AG10803 (cell line): ENCODE results near the gene LGALS3.

ENCODE experiments used
- DNase-seq: peaks from one replicate; pipeline ENCODE4 v3.0.0; 2010; ENCODE audit warnings: low read depth
- H3K4me3 ChIP-seq: 2 replicates; pipeline ENCODE4 v1.5.1; 2011; ENCODE audit warnings: mild to moderate bottlenecking, low read length, control low read depth
- TF ChIP-seq, protein P1 (sequence below): conservative IDR thresholded peaks from 2 replicates; pipeline ENCODE4 v1.5.1; 2011; ENCODE audit warnings: mild to moderate bottlenecking, low read length, control low read depth, inconsistent platforms

The LGALS3 gene

DNA sequence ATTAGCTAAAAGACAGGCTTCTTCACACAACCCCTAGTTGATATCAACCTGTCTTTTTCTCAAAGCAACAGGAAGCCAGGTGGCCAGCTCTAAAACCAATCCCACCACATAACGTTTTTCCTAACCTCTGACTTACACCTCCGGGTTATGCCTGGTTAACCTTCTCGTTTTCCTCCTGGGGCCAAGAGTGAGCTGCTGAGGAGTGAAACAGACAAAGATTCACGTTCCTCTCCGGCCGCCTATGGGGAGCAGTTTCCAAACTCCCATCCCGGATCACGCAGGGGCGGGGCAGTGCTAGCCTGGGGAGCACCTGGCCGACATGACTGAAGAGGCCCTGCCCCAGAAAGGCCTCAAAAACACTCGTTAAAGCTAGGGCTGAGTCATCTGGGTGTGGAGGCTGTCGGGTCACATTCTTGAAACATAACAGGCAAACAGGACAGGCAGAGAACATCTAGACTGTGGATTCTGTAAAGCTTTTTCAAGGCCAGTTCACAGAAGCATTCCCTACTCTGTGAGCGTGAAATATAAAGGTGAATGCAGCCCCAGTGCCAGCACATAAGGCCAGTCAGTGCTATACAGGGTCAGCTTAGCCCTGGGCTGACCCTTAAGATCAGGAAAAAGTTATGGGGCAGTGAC, 25.9 kb upstream of the LGALS3 start:
- TF ChIP-seq, protein P1, sequence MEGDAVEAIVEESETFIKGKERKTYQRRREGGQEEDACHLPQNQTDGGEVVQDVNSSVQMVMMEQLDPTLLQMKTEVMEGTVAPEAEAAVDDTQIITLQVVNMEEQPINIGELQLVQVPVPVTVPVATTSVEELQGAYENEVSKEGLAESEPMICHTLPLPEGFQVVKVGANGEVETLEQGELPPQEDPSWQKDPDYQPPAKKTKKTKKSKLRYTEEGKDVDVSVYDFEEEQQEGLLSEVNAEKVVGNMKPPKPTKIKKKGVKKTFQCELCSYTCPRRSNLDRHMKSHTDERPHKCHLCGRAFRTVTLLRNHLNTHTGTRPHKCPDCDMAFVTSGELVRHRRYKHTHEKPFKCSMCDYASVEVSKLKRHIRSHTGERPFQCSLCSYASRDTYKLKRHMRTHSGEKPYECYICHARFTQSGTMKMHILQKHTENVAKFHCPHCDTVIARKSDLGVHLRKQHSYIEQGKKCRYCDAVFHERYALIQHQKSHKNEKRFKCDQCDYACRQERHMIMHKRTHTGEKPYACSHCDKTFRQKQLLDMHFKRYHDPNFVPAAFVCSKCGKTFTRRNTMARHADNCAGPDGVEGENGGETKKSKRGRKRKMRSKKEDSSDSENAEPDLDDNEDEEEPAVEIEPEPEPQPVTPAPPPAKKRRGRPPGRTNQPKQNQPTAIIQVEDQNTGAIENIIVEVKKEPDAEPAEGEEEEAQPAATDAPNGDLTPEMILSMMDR, result no peak
- DNase-seq, result peak; percentile 96
- peak overlapping the region; percentile 46 for H3K4me3 ChIP-seq

DNA sequence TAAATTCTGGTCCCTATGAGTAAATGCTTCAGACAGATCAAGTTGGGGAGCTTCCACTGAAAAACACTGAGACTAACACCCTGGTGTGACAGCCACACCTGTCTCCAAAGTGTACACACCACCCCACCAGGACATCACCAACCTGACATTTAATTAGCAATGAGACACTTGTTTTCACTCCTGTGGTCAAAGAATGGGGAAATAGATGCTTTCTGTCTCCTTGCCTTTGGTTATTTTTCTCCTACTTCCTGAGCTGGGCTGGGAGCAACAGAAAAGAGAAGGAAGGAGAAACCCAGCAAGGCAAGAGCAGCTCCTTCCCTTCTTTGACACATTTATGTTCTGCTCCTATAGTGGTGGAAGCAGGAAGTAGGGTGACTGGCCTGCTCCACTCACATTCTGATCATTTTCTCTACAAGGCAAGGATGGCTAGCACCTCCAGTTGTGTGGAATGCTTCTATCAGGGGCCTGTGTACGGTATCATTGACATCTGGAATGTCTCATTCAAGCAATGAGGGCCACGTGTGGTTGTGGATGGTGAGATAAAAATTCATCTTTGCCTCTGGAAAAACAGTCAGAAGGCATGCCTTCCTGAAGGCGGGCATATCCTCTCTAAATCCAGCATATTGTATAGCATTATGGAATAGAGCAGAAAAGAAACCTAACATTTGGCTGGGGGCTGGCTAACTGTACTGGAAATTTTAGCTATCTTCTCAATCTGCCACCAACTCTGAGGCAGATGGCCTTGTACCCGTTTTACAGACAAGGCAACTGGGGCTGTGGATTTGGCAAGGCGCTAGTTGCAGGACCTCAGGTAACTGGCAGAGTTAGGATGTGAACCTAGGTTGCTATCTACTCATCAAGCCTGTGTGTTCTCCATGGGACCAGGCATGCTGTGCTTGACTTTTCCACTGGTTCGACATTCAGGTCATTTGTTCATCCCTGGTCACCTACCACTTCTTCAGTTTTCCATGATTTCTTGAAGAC, 24.8 kb upstream of the LGALS3 start:
- no peak overlapping the region for H3K4me3 ChIP-seq
- TF ChIP-seq, protein P1, result no peak
- DNase-seq, result no peak

DNA sequence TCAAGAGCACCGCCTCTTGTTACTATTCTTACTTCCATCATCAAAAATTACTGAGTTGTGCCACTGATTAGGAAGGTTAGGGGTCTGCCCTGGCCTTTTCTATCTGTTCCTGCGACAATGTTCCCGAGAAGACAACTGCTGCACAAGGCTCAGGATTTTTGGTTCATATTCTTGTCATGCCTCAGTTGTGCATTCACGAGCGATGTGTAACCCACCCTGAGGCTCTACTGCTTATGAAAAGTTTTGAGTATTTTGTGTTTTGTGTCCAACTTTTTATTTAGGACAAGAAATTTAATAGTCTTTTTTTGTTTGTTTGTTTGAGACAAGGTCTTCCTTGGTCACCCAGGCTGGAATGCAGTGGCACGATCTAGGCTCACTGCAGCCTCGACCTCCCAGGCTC, 23.1 kb upstream of the LGALS3 start:
- DNase-seq, result no peak
- no peak overlapping the region for H3K4me3 ChIP-seq
- TF ChIP-seq, protein P1, result no peak

DNA sequence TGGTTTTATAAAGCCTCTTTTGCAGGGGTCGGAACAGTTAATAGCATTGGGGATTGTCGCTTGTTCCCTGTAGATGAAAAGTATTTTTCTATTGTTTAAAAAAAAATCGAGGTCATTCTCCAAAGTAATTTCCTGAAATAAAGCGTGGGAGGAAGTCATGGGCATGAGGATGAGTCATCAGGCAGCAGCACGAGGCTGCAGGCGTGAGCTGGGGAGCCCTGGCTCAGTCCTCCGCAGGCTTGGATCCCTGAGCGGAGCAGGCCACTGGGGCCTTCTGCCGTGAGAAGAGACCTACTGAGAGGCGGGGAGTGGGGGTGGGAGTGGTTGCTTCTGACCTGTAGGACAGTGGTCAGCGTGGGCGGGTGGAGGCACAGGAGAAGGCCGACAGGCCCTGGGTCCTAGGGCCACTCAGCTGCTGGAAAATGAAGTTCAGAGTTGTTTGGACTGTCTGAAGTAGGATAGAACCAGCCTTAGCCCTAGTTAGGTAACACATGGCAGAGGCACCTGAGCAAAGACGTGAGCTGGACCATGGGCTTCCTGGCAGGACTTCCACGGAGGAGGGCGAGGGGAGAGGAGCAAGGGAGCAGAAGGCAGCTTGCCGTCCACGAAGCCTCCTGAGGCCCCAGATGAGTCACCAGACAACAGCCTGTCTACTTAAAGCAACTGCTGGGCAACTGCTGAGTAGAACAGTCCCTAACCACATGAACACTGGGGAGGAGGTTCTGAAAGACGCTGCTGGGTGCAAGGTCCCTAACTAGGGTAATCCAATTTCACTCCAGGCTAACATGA, 21.1 kb upstream of the LGALS3 start:
- H3K4me3 ChIP-seq, result peak overlapping the region; percentile 28
- DNase-seq, result peak; percentile 98
- TF ChIP-seq, protein P1, result no peak

DNA sequence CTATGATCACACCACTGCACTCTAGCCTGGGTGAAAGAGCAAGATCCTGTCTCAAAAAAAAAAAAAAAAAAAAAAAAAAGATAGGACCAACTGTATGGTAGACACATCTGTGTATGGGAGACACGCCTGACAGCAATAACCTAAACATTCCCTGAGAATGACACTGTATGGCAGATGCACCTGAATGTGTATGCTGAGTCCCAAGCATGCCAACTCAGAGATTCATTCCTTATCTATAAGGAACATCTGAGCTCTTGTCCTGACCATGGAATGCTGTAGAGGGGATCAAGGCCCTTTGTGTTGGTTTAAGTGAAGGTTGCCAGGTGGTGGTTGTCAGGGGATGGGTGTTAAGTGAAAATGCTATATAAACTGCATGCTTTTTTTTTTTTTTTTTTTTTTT, 19.2 kb upstream of the LGALS3 start:
- no peak for DNase-seq
- TF ChIP-seq, protein P1, result no peak

DNA sequence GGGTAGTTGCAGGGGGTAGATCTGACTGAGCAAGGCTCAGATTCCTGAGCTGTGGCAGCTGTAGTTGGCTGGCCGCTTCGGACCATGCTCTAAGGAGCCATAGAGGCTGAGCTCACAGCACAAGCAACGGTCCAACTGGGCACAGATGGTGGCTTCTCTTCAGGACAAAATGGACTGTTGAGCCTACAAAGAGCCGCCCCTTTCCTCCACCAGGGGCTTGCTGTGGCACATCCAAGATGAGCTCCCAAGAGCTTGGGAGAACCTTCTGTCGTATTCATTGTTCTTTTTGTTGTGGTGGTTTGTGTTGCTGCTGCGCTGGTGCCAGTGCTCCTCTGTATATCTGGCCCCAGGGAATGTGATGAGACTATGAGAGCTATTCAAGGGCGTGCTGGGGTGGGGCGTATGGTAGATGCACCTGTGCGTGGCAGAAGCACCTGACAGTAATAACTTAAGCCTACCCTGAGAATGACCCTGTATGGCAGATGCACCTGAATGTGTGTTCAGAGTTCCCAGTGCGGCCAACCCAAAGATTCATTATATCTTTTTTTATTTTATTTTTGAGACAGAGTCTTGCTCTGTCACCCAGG, 17.8 kb upstream of the LGALS3 start:
- TF ChIP-seq, protein P1, result no peak
- DNase-seq, result no peak
- no peak overlapping the region for H3K4me3 ChIP-seq

More for the DNA sequence above, 19.2 kb upstream of the LGALS3 start:
- no peak overlapping the region for H3K4me3 ChIP-seq
